HepG2 (cell line): ENCODE measurements around the gene ZFP90. TPM values are rescaled to one million over a fixed set of nuclear protein-coding genes. Genes with fewer than 3 reads are reported as not detected.
A peak's percentile ranks its signal among the peaks of the same experiment; 100 is the strongest.

Experiments used
- ARID2 ChIP-seq: sonication (generic); formaldehyde crosslinking; IDR thresholded peaks from 2 replicates; pipeline ENCODE4 v1.8.1; 2022; ENCODE audit warnings: mild to moderate bottlenecking, missing genetic modification reagents, borderline replicate concordance
- EEA1 ChIP-seq: sonication (generic); formaldehyde crosslinking; IDR thresholded peaks from 2 replicates; pipeline ENCODE4 v1.5.1; 2020; ENCODE audit warnings: mild to moderate bottlenecking, missing genetic modification reagents, borderline replicate concordance
- FOXM1 ChIP-seq: sonication (generic); formaldehyde crosslinking; IDR thresholded peaks from 2 replicates; pipeline ENCODE4 v1.5.0; 2020; ENCODE audit warnings: missing genetic modification reagents
- GATA4 ChIP-seq: sonication (generic); IDR thresholded peaks from 2 replicates; pipeline ENCODE4 v1.6.1; 2016; ENCODE audit warnings: antibody characterized with exemption, low read depth, borderline replicate concordance
- HOXA3 ChIP-seq: sonication (generic); formaldehyde crosslinking; IDR thresholded peaks from 2 replicates; pipeline ENCODE4 v1.5.0; 2020; ENCODE audit warnings: missing genetic modification reagents
- ONECUT2 ChIP-seq: sonication (generic); formaldehyde crosslinking; IDR thresholded peaks from 2 replicates; pipeline ENCODE4 v1.4.0; 2020; ENCODE audit warnings: missing genetic modification reagents
- PITX1 ChIP-seq: sonication (generic); formaldehyde crosslinking; IDR thresholded peaks from 2 replicates; pipeline ENCODE4 v1.5.1; 2020; ENCODE audit warnings: mild to moderate bottlenecking, missing genetic modification reagents
- RFX1 ChIP-seq: fragments of 450-650 bp; IDR thresholded peaks from 2 replicates; pipeline ENCODE4 v1.6.1; 2017
- SMAD9 ChIP-seq: sonication (generic); formaldehyde crosslinking; IDR thresholded peaks from 2 replicates; pipeline ENCODE4 v1.5.1; 2020; ENCODE audit warnings: mild to moderate bottlenecking, missing genetic modification reagents
- SP5 ChIP-seq: IDR thresholded peaks from 2 replicates; pipeline ENCODE4 v1.6.1; 2016; ENCODE audit warnings: low read depth, borderline replicate concordance
- SYNCRIP ChIP-seq: fragments of 200-400 bp; formaldehyde crosslinking; IDR thresholded peaks from 2 replicates; pipeline ENCODE4 v1.6.1; 2018; ENCODE audit warnings: mild to moderate bottlenecking, low read depth, low read length; ENCODE audit not compliant: insufficient read depth
- TCF12 ChIP-seq, 2 experiments: fragments of 450-650 bp in 1 of 2; sonication (generic) in 1 of 2; formaldehyde crosslinking in 1 of 2; IDR thresholded peaks; 2 replicates each; pipeline versions ENCODE4 v1.6.1 to v1.8.0; 2017 to 2022; ENCODE audit warnings: antibody characterized with exemption in 1 of 2, mild to moderate bottlenecking in 1 of 2, missing genetic modification reagents in 1 of 2, moderate library complexity in 1 of 2
- TGIF2 ChIP-seq: IDR thresholded peaks from 2 replicates; pipeline ENCODE4 v1.6.1; 2016; ENCODE audit warnings: control low read depth, missing compliant biosample characterization
- ZKSCAN5 ChIP-seq: sonication (generic); formaldehyde crosslinking; IDR thresholded peaks from 2 replicates; pipeline ENCODE4 v1.5.1; 2020; ENCODE audit warnings: mild to moderate bottlenecking, missing genetic modification reagents
- ZNF101 ChIP-seq: sonication (generic); formaldehyde crosslinking; IDR thresholded peaks from 2 replicates; pipeline ENCODE4 v1.4.0; 2020; ENCODE audit warnings: mild to moderate bottlenecking, low read depth, missing genetic modification reagents, borderline replicate concordance
- ZNF12 ChIP-seq: sonication (generic); formaldehyde crosslinking; IDR thresholded peaks from 2 replicates; pipeline ENCODE4 v1.5.0; 2020; ENCODE audit warnings: missing genetic modification reagents
- ZNF547 ChIP-seq: sonication (generic); formaldehyde crosslinking; IDR thresholded peaks from 2 replicates; pipeline ENCODE4 v1.5.1; 2020; ENCODE audit warnings: mild to moderate bottlenecking, missing genetic modification reagents
- polyA plus RNA-seq, 8 experiments: library from polyadenylated mRNA; depleted of rRNA in 3 of 8; stranded (reverse) in 7 of 8; unstranded in 1 of 8; fragments of >200 nt; fragmentation: Illumina TruSeq in 4 of 8; extraction: Trizol in 4 of 8; gene quantifications; 2 replicates each; pipeline versions ENCODE4 v1.2.1 to v1.2.3, GENCODE V29; 2011 to 2016; ENCODE audit warnings: low read depth in 4 of 8, missing spikeins in 1 of 8, mixed read lengths in 1 of 8; ENCODE audit not compliant: insufficient read depth in 1 of 8
- total RNA-seq, 5 experiments: library from RNA; depleted of rRNA; stranded (reverse); fragments of >200 nt; fragmentation: Illumina TruSeq; extraction: Trizol; gene quantifications; 2 replicates each; pipeline ENCODE4 v1.2.3, GENCODE V29; 2016; ENCODE audit warnings: low read depth in 1 of 5
- TF ChIP-seq, protein P1 (sequence below): sonication (generic); formaldehyde crosslinking; IDR thresholded peaks from 2 replicates; pipeline ENCODE4 v1.4.0; 2020; ENCODE audit warnings: missing genetic modification reagents
- TF ChIP-seq, protein P2 (sequence below): sonication (generic); formaldehyde crosslinking; IDR thresholded peaks from 2 replicates; pipeline ENCODE4 v1.4.0; 2020; ENCODE audit warnings: missing genetic modification reagents; ENCODE audit errors: not compliant biosample characterization
- TF ChIP-seq, protein P3 (sequence below): sonication (generic); formaldehyde crosslinking; IDR thresholded peaks from 2 replicates; pipeline ENCODE4 v1.5.0; 2020; ENCODE audit warnings: missing genetic modification reagents, mild to moderate bottlenecking, borderline replicate concordance
- TF ChIP-seq, protein P4 (sequence below): sonication (generic); formaldehyde crosslinking; conservative IDR thresholded peaks from 2 replicates; pipeline ENCODE4 v1.8.0; 2022; ENCODE audit warnings: low read depth, missing genetic modification reagents
- TF ChIP-seq, protein P5 (sequence below): IDR thresholded peaks from 2 replicates; pipeline ENCODE4 v1.6.1; 2016; ENCODE audit warnings: missing genetic modification reagents, missing compliant biosample characterization
- TF ChIP-seq, protein P6 (sequence below): sonication (generic); formaldehyde crosslinking; IDR thresholded peaks from 2 replicates; pipeline ENCODE4 v1.8.0; 2022; ENCODE audit warnings: low read depth, missing genetic modification reagents

ZFP90 gene
- total and polyA plus RNA-seq, 2 of the 13 experiments (the other 11 are each of a cell fraction or from before 2014, with no cell fraction given) = 17.6 to 18.9 TPM

DNA sequence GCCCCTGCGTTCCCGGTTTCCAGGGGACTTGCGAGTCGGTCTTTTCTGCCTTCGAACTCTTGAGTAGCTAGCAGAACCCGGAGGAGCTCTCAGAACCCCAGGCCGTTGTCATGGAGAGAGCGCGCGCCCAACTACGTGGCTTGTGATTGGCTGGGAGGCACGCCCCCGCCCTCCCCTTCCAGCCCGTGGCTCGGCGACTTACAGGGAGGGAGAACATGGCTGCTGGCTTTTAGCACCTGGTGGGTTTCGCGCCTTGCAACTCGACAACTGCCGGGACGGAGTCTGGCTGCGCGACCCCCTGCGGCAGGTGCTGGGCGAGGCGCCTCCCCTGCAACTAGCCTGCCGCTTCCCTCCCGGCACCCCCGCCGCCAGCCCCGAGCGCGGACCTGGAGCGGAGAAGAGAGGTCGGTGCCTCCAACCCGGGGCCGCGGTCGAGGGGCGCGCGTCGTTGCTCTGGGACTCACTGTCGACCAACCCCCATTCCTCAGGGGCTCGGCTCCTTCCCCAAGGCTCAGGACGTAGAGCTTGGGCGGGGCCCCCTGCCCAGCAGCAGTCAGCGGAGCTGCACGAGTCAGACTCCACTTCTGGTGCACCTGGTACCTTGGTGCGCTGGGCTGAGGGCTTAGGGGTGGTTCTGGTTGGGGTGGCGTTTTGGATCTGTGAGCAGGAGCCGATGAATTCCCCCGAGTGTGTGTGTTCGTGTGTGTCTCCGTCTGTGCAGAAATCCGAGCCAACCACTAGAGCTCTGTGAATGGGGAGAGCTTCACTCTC, 9.0 kb upstream of the ZFP90 start (continued):
- TF ChIP-seq ZNF12 = peak; percentile 69; the same call in 1 of the 2 replicates
- TF ChIP-seq, protein P1, sequence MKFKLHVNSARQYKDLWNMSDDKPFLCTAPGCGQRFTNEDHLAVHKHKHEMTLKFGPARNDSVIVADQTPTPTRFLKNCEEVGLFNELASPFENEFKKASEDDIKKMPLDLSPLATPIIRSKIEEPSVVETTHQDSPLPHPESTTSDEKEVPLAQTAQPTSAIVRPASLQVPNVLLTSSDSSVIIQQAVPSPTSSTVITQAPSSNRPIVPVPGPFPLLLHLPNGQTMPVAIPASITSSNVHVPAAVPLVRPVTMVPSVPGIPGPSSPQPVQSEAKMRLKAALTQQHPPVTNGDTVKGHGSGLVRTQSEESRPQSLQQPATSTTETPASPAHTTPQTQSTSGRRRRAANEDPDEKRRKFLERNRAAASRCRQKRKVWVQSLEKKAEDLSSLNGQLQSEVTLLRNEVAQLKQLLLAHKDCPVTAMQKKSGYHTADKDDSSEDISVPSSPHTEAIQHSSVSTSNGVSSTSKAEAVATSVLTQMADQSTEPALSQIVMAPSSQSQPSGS (CRISPR knock-in tag) = peak; percentile 63; the same call in 1 of the 2 replicates
- peak; percentile 87 for TF ChIP-seq RFX1
- no peak for TF ChIP-seq TCF12 (IDR thresholded peaks at IDR 0.05)
- TF ChIP-seq TCF12 (CRISPR knock-in tag; IDR thresholded peaks at IDR 0.05) = 0 out of 2 replicates have a peak, but pooled peaks have one; percentile 38
- peak; percentile 98; the same call in 1 of the 2 replicates for TF ChIP-seq SMAD9 (CRISPR knock-in tag)
- no peak for TF ChIP-seq ONECUT2 (CRISPR knock-in tag)
- TF ChIP-seq FOXM1 (CRISPR knock-in tag) = peak; percentile 80; the same call in 1 of the 2 replicates
- TF ChIP-seq, protein P2, sequence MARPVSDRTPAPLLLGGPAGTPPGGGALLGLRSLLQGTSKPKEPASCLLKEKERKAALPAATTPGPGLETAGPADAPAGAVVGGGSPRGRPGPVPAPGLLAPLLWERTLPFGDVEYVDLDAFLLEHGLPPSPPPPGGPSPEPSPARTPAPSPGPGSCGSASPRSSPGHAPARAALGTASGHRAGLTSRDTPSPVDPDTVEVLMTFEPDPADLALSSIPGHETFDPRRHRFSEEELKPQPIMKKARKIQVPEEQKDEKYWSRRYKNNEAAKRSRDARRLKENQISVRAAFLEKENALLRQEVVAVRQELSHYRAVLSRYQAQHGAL = peak; percentile 92
- peak; percentile 81 for TF ChIP-seq PITX1
- TF ChIP-seq, protein P3, sequence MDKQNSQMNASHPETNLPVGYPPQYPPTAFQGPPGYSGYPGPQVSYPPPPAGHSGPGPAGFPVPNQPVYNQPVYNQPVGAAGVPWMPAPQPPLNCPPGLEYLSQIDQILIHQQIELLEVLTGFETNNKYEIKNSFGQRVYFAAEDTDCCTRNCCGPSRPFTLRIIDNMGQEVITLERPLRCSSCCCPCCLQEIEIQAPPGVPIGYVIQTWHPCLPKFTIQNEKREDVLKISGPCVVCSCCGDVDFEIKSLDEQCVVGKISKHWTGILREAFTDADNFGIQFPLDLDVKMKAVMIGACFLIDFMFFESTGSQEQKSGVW (CRISPR knock-in tag) = no peak
- TF ChIP-seq SP5 (CRISPR knock-in tag) = peak; percentile 44; the same call in 1 of the 2 replicates
- TF ChIP-seq, protein P4, sequence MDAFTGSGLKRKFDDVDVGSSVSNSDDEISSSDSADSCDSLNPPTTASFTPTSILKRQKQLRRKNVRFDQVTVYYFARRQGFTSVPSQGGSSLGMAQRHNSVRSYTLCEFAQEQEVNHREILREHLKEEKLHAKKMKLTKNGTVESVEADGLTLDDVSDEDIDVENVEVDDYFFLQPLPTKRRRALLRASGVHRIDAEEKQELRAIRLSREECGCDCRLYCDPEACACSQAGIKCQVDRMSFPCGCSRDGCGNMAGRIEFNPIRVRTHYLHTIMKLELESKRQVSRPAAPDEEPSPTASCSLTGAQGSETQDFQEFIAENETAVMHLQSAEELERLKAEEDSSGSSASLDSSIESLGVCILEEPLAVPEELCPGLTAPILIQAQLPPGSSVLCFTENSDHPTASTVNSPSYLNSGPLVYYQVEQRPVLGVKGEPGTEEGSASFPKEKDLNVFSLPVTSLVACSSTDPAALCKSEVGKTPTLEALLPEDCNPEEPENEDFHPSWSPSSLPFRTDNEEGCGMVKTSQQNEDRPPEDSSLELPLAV (CRISPR knock-in tag) = no peak
- TF ChIP-seq HOXA3 (CRISPR knock-in tag) = peak; percentile 96
- TF ChIP-seq ARID2 = peak; percentile 98
- TF ChIP-seq ZNF101 (CRISPR knock-in tag) = no peak
- TF ChIP-seq, protein P5, sequence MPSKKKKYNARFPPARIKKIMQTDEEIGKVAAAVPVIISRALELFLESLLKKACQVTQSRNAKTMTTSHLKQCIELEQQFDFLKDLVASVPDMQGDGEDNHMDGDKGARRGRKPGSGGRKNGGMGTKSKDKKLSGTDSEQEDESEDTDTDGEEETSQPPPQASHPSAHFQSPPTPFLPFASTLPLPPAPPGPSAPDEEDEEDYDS (CRISPR knock-in tag) = peak; percentile 47; the same call in 1 of the 2 replicates
- TF ChIP-seq SYNCRIP = no peak
- peak; percentile 64; the same call in 1 of the 2 replicates for TF ChIP-seq TGIF2 (CRISPR knock-in tag)
- TF ChIP-seq, protein P6, sequence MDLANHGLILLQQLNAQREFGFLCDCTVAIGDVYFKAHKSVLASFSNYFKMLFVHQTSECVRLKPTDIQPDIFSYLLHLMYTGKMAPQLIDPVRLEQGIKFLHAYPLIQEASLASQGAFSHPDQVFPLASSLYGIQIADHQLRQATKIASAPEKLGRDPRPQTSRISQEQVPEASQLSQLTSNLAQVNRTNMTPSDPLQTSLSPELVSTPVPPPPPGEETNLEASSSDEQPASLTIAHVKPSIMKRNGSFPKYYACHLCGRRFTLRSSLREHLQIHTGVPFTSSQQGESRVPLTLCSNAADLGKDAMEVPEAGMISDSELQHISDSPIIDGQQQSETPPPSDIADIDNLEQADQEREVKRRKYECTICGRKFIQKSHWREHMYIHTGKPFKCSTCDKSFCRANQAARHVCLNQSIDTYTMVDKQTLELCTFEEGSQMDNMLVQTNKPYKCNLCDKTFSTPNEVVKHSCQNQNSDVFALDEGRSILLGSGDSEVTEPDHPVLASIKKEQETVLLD (CRISPR knock-in tag) = peak; percentile 44; the same call in 1 of the 2 replicates
- TF ChIP-seq ZKSCAN5 (CRISPR knock-in tag) = no peak; the same call in 1 of the 2 replicates
- peak; percentile 40; the same call in 1 of the 2 replicates for TF ChIP-seq GATA4
- peak; percentile 94; the same call in 1 of the 2 replicates for TF ChIP-seq EEA1
- peak; percentile 99 for TF ChIP-seq ZNF547 (CRISPR knock-in tag)
